H1 (cell line): ENCODE results near the gene ATE1.

Experiments
- CBX8 ChIP-seq: fragments of 300-800, 300-1000 bp; sonication (generic); IDR thresholded peaks from 2 replicates; pipeline ENCODE4 v1.7.1; 2016; ENCODE audit warnings: low read depth, low read length, borderline replicate concordance
- EP300 ChIP-seq, 2 experiments: IDR thresholded peaks; 1 replicate in 1 of 2; 2 replicates in 1 of 2; pipeline ENCODE4 v1.6.1; 2011 to 2012; ENCODE audit warnings: low read depth in 2 of 2, low read length in 2 of 2, mild to moderate bottlenecking in 2 of 2, borderline replicate concordance in 1 of 2, inconsistent platforms in 1 of 2, moderate library complexity in 1 of 2
- EZH2 ChIP-seq: fragments of 200-600 bp; sonication (generic); IDR thresholded peaks from 2 replicates; pipeline ENCODE4 v1.7.1; 2012; ENCODE audit warnings: low read depth, mild to moderate bottlenecking, moderate library complexity, low read length, inconsistent platforms; ENCODE audit not compliant: severe bottlenecking
- JUN ChIP-seq: IDR thresholded peaks from 2 replicates; pipeline ENCODE4 v1.6.1; 2011; ENCODE audit warnings: low read depth, mild to moderate bottlenecking, improper control_type of control experiment, low read length
- JUND ChIP-seq: IDR thresholded peaks from 2 replicates; pipeline ENCODE4 v1.6.1; 2011; ENCODE audit warnings: mild to moderate bottlenecking, improper control_type of control experiment, low read length
- PHF8 ChIP-seq: fragments of 200-600 bp; sonication (generic); conservative IDR thresholded peaks from 2 replicates; pipeline ENCODE4 v1.7.1; 2012; ENCODE audit warnings: low read depth, mild to moderate bottlenecking, inconsistent platforms, low read length, moderate library complexity
- POLR2A ChIP-seq, 2 experiments: IDR thresholded peaks; 1 replicate in 1 of 2; 2 replicates in 1 of 2; pipeline ENCODE4 v1.6.1; 2011; ENCODE audit warnings: low read depth in 2 of 2, low read length in 2 of 2, mild to moderate bottlenecking in 2 of 2; ENCODE audit errors: control extremely low read depth in 1 of 2
- TF ChIP-seq, protein P1 (sequence below), 3 experiments: IDR thresholded peaks; 1 replicate in 2 of 3; 2 replicates in 1 of 3; pipeline versions ENCODE4 v1.5.1 to v1.6.1; 2011; ENCODE audit warnings: low read length in 3 of 3, mild to moderate bottlenecking in 3 of 3, inconsistent platforms in 2 of 3, low read depth in 1 of 3, moderate library complexity in 1 of 3; ENCODE audit not compliant: insufficient read depth in 1 of 3; ENCODE audit errors: control extremely low read depth in 1 of 3

DNA sequence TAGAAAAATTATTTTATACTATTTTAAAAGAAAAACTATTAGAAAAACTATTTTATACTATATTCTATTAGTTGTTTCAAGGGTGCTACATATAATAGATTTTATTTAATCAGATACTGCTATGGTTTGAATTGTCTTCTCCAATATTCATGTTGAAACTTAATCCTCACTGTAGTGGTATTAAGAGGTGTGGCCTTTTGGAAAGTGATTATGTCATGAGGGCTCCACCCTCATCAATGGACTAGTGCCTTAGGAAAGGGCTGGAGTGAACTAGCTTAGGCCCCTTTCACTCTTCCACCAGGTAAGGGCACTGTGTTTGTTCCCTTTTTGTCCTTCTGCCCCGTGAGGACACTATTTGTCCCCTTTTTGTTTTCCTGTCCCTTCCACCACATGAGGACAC is 111.6 kb downstream of the ATE1 start:
- TF ChIP-seq JUND, result no peak
- TF ChIP-seq CBX8, result no peak
- no peak for TF ChIP-seq EP300 (IDR thresholded peaks at IDR 0.05; ENCODE audit: borderline replicate concordance in 1 of 2, low read depth in 2 of 2, low read length in 2 of 2)
- no peak for TF ChIP-seq POLR2A (IDR thresholded peaks at IDR 0.05; ENCODE audit: control extremely low read depth in 1 of 2, low read depth in 2 of 2, low read length in 2 of 2)
- TF ChIP-seq PHF8, result no peak
- no peak for TF ChIP-seq JUN
- TF ChIP-seq EZH2, result no peak
- TF ChIP-seq, protein P1, sequence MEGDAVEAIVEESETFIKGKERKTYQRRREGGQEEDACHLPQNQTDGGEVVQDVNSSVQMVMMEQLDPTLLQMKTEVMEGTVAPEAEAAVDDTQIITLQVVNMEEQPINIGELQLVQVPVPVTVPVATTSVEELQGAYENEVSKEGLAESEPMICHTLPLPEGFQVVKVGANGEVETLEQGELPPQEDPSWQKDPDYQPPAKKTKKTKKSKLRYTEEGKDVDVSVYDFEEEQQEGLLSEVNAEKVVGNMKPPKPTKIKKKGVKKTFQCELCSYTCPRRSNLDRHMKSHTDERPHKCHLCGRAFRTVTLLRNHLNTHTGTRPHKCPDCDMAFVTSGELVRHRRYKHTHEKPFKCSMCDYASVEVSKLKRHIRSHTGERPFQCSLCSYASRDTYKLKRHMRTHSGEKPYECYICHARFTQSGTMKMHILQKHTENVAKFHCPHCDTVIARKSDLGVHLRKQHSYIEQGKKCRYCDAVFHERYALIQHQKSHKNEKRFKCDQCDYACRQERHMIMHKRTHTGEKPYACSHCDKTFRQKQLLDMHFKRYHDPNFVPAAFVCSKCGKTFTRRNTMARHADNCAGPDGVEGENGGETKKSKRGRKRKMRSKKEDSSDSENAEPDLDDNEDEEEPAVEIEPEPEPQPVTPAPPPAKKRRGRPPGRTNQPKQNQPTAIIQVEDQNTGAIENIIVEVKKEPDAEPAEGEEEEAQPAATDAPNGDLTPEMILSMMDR (IDR thresholded peaks at IDR 0.05; ENCODE audit: control extremely low read depth in 1 of 3, insufficient read depth in 1 of 3, low read depth in 1 of 3, low read length in 3 of 3), result no peak
